DND-41 (cell line): ENCODE measurements around the gene GRIA4.
"Not testable (repeated sequence)": the region's sequence is repeated elsewhere in the genome, so short reads cannot be mapped to it uniquely, and the experiment has no call there.

Experiments used
- ATAC-seq: fragments of 200-7000 bp; cut with Tn5 transposase; 3 replicates; pipeline ENCODE4 v1.9.1; 2021; ENCODE audit warnings: low read depth; ENCODE audit not compliant: insufficient read depth
- DNase-seq: peaks from one replicate; pipeline ENCODE4 v3.0.0-alpha.2; 2020
- H2AFZ ChIP-seq: 2 replicates; pipeline ENCODE4 v1.6.0; 2012; ENCODE audit warnings: low read depth, low read length
- H3K27ac ChIP-seq: 2 replicates; pipeline ENCODE4 v1.5.1; 2012; ENCODE audit warnings: low read length, inconsistent platforms
- H3K27me3 ChIP-seq: fragments of 200-600 bp; sonication (generic); 2 replicates; pipeline ENCODE4 v1.6.0; 2012; ENCODE audit warnings: low read length, mild to moderate bottlenecking, inconsistent platforms; ENCODE audit not compliant: insufficient read depth, poor library complexity
- H3K36me3 ChIP-seq: 2 replicates; pipeline ENCODE4 v1.5.1; 2012; ENCODE audit warnings: low read length, inconsistent platforms; ENCODE audit not compliant: insufficient read depth
- H3K4me1 ChIP-seq: 2 replicates; pipeline ENCODE4 v1.5.1; 2012; ENCODE audit warnings: mild to moderate bottlenecking, low read length; ENCODE audit not compliant: insufficient read depth
- H3K4me2 ChIP-seq: 2 replicates; pipeline ENCODE4 v1.6.0; 2012; ENCODE audit warnings: mild to moderate bottlenecking, moderate library complexity, low read length, inconsistent platforms; ENCODE audit not compliant: insufficient read depth
- H3K4me3 ChIP-seq, 2 experiments: fragments of 200-600 bp in 1 of 2; shearing (Covaris generic) in 1 of 2; 2 replicates each; pipeline ENCODE4 v1.5.1; 2012 to 2016; ENCODE audit warnings: inconsistent platforms in 2 of 2, low read length in 2 of 2, mild to moderate bottlenecking in 2 of 2, low read depth in 1 of 2, moderate library complexity in 1 of 2
- H3K79me2 ChIP-seq: 2 replicates; pipeline ENCODE4 v1.6.0; 2012; ENCODE audit warnings: low read length, inconsistent platforms; ENCODE audit not compliant: insufficient read depth
- H3K9ac ChIP-seq: 2 replicates; pipeline ENCODE4 v1.6.0; 2012; ENCODE audit warnings: low read depth, mild to moderate bottlenecking, inconsistent platforms, low read length, moderate library complexity
- H3K9me3 ChIP-seq: 2 replicates; pipeline ENCODE4 v1.5.1; 2012; ENCODE audit warnings: low read length, moderate library complexity, mild to moderate bottlenecking, inconsistent platforms; ENCODE audit not compliant: insufficient read depth, severe bottlenecking
- H4K20me1 ChIP-seq: 2 replicates; pipeline ENCODE4 v1.6.0; 2012; ENCODE audit warnings: low read length; ENCODE audit not compliant: insufficient read depth
- CTCF ChIP-seq: IDR thresholded peaks from 2 replicates; pipeline ENCODE4 v1.5.1; 2012; ENCODE audit warnings: borderline replicate concordance, low read length, moderate library complexity, mild to moderate bottlenecking; ENCODE audit not compliant: poor library complexity, severe bottlenecking; ENCODE audit errors: extremely low read depth
- EZH2 ChIP-seq: IDR thresholded peaks from 3 replicates; pipeline ENCODE4 v1.6.1; 2012; ENCODE audit warnings: borderline replicate concordance, low read depth, mild to moderate bottlenecking, moderate library complexity, low read length, inconsistent platforms; ENCODE audit not compliant: severe bottlenecking

GRIA4 gene

GRCh38 chr11:105781807-105782206 is 171.9 kb downstream of the GRIA4 start:
- Histone ChIP-seq H3K27ac (no peak overlapping the region), H2AFZ (no peak overlapping the region), H3K79me2 (no peaks in the 10 kb centered on the region), H3K4me2 (no peak overlapping the region), H3K27me3 (no peaks in the 10 kb centered on the region), H3K9ac (no peak overlapping the region), H3K9me3 (no peaks in the 10 kb centered on the region), H4K20me1 (no peaks in the 10 kb centered on the region), H3K36me3 (no peaks in the 10 kb centered on the region), H3K4me1 (no peaks in the 10 kb centered on the region), H3K4me3 (no peak overlapping the region)
- no peak for ATAC-seq
- TF ChIP-seq CTCF (no peak), EZH2 (no peak)
- DNase-seq, result no peak

- Histone ChIP-seq H3K27me3 (no peaks in the 10 kb centered on the region), H4K20me1 (no peaks in the 10 kb centered on the region), H3K4me3 (no peak overlapping the region), H3K4me2 (no peak overlapping the region), H3K9me3 (no peaks in the 10 kb centered on the region), H3K9ac (no peak overlapping the region), H3K4me1 (no peaks in the 10 kb centered on the region), H3K79me2 (no peaks in the 10 kb centered on the region), H3K27ac (no peak overlapping the region), H2AFZ (no peak overlapping the region), H3K36me3 (no peaks in the 10 kb centered on the region)
- no peak for ATAC-seq
- no peak for DNase-seq
- no peak for TF ChIP-seq EZH2
These were observed 173.3 kb downstream of the GRIA4 start for GRCh38 chr11:105783216-105783615.

GRCh38 chr11:105785850-105786249 is 176.0 kb downstream of the GRIA4 start:
- H3K27ac ChIP-seq, H3K4me2 ChIP-seq, H3K4me3 ChIP-seq, H4K20me1 ChIP-seq, H3K27me3 ChIP-seq, H3K9ac ChIP-seq, H3K4me1 ChIP-seq, H3K9me3 ChIP-seq, H2AFZ ChIP-seq, DNase-seq, ATAC-seq, H3K79me2 ChIP-seq, H3K36me3 ChIP-seq: not testable (repeated sequence)

- H3K4me1 ChIP-seq, result no peaks in the 10 kb centered on the region
- no peak overlapping the region for H3K9ac ChIP-seq
- H3K9me3 ChIP-seq, result no peaks in the 10 kb centered on the region
- H3K36me3 ChIP-seq, result no peaks in the 10 kb centered on the region
- no peak overlapping the region for H3K4me3 ChIP-seq
- TF ChIP-seq CTCF (no peak), EZH2 (no peak)
- no peak for DNase-seq
- H3K27me3 ChIP-seq, result no peaks in the 10 kb centered on the region
- H3K79me2 ChIP-seq, result no peaks in the 10 kb centered on the region
- no peak overlapping the region for H3K4me2 ChIP-seq
- H2AFZ ChIP-seq, result peak overlapping the region; percentile 26; the same call in 1 of the 2 replicates
- ATAC-seq, result no peak
- no peak overlapping the region for H3K27ac ChIP-seq
- no peaks in the 10 kb centered on the region for H4K20me1 ChIP-seq
These were observed 176.9 kb downstream of the GRIA4 start for GRCh38 chr11:105786741-105787140.
